NCI-H774 (cell line): Measurements from ENCODE around the gene WDR6.
"Not testable (repeated sequence)": the region's sequence is repeated elsewhere in the genome, so short reads cannot be mapped to it uniquely, and the experiment has no call there.

ENCODE experiments used
- DNase-seq: peaks from one replicate; lab custom pipeline; 2025; lab: John Stamatoyannopoulos, UW

WDR6 gene

DNA sequence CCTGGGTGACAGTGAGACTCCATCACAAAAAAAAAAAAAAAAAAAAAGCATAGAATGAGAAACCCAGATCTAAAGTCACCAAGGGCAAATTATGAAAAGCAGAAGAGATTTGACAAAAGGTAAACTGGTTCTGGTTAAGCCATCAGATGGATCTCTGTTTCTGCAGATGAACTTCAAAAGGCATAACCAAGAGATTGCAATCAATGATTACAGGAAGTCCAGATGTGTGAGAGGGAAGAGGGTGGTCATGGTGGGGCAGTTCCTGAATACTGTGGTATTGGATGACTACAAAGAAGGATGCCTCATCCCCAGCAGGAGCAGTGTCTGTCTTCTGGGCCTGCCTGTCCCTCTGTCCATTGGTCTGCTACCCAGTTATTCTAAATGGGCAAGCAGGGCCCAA lies 13.4 kb upstream of the WDR6 start:
- no peak for DNase-seq

DNA sequence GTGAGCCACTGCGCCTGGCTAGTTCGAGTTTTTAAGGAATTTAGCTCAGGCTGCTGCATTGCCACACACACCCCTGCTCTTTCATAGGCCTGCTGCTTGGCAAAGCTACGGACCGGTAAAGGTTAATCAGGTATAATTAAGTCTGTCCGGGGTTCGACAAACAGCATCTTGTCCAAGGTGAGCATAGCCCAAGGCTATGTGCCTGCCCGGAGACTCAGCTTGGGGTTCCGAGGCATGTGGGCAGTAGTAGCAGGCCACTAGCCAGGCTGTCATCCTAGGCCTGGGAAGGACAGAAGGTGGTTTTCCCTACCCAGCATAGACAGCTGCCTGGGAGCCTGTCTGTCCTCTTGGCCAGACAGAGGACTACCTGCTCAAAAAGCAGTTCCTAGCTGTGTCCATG lies 10.6 kb upstream of the WDR6 start:
- no peak for DNase-seq

DNA sequence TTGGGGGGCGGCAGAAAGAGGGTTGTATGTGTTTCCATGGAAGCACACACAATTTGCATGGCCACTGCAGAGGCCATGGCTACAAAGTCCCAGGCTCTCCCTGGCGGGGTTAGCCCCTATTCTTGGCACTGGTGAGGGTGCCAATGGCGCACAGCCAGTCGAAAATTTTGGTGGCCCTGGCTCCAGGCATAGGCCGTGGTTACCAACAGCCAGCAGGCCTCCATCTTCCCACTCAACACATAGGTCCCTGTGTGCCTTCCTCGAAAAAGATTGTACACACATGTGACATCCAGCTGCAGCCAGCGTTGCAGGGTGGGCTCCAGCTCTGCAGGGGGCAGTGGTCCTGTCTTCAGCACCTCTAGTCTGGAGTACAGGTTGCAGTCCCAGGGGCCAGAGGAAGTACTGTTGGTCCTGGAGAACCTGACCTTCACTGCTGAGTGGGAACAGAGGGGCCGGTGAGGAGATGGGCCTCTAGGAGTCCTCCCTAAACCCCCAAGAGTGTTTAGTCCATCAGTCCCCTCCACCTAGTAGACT lies 10.0 kb upstream of the WDR6 start:
- DNase-seq = no peak

DNA sequence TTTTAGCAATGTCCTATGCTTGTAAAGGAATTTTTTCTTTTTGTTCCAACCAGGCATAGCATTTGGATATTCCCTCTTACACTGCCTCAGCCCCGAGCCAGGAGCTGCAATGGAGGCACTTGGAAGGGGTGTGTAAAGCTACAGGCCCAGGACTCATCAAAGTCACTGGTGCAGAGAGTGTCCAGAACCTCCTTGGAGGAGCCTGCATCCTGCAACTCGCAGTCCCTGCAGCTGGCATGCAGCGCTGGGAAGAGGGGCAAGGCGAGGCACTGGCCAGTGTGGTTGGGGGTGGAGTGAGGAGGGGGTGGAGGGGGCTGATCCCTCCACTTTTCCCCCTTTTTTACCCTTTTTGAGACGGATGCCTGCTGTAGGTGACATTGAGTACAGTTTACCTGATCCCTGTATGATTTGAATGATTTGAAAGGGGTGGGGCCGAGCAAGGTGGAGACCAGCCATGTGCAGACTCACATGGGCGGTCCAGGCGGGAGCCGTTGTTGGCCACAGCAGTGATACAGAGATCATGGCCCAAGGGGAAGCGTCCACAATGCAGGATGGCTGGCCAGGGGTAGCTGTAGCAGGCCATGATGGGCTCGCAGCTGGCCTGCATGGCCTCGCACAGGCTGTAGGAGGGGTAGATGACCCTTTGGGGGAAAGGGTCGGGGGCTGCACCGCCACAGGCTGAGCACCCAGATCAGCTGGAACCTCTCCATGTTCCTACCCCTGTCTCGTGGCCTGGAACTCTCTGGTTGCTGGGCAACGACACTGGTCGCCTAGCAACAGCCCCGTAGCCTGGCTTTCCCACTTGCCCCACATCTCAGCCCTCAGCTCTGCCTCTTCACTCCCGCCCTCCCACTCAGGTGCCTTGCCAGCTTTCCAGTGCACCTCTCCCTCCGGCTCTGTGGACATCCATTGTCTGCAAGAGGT lies 9.2 kb upstream of the WDR6 start:
- no peak for DNase-seq

DNA sequence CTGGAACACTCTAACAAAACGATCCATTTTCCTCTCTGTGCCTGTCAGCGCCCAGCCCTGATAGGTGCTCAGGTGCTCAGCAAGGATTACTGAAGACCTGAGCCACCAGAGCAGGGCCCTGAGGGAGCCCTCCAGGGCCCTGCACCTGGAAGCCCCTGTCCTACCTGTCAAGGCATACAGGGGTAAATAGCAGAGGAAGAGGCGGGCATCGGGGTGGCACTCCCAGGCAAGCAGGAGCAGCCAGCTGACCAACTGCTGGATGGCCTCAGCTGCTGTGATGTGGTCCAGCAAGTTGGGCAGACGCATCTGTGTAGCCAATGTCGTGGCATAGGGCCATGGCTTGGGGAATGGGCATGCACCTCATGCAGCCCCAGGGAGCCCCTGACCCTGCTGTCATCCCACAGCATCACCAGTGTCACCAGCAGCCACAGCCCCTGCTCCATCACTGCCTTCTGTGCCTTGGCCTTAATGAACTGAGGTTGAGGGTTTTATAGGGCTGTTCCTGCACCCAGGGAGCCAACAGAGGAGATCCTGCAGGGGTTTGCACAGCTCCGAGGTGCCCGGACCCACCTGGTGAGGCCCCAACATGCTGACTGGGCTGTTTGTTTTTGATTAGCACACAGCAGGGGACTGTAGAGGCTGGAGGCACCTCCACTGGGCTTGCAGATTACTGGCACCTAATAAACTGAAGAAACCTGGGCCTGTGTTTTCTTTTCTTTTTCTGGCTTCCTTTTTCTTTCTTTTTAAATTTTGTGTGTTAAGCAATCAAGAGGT lies 7.9 kb upstream of the WDR6 start:
- DNase-seq = no peak

DNA sequence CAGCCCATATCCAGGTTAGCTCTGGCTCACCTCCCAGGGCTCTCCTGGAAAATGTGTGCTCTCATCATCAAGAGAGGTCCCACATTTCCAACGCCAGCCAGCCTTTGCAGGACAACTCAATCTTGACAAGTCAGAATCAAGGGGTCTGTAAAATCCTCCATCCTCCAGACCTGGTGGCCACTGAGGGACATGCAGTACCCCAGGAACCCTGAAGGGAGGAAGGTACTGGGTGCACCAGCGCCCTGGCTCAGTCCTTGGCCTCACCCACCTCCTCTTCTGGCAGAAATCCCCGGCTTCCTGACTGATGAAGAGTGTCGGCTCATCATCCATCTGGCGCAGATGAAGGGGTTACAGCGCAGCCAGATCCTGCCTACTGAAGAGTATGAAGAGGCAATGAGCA lies 6.0 kb upstream of the WDR6 start:
- DNase-seq = no peak

DNA sequence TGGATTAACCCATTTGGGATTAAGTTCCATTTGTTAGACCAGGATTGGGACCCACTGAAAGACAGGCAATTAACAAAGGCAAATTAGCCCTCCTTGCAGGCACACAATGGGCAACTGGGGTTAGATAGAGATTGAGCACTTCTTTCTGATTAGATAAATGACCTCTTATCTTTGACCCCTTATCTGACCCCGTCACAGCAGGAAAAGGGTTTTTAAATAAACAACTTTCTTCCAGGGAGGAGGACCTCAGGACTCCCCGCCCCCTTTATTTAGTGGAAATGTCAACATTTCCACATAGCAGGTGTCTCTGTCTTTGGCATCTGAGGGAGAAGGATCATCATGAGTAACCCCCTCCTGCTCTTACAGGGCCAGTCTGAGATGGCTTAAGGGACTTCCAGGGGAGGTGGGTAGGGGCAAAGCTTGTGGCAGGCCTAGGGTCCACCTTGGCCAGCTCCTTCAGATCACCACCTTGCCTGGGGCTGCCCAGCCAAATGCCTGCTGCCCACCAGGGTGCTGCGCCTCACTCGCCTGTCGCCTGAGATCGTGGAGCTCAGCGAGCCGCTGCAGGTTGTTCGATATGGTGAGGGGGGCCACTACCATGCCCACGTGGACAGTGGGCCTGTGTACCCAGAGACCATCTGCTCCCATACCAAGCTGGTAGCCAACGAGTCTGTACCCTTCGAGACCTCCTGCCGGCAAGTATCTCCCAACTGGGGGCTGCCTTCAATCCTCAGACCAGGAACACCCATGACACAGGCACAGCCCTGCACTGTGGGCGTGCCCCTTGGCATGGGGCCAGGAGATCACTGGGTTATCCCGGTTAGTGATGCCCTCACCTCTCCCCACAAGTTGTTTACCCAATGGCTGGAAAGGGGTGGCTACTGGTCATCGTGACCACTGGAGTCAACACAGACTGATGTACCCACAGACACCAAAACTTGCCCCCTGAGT lies 2.6 kb upstream of the WDR6 start:
- DNase-seq = no peak

DNA sequence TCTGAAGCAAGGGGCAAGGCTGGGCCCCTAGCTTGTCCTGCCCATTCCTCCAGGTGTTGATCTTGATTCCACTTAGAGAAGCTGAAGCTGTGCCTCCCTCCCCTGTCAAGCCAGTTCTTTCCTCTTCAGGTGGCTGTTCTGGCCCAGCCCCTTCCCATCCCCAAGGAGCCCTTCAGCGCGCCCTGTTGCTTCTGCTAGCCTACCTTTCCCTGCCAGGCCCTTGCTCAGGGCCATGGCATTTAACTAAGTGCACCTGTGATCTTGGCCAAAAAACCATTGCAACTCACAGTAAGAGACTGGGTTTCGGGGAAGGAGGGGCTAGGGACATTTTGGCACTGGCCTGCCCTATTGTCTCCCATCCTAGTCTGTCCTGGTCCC lies 1.9 kb upstream of the WDR6 start:
- no peak for DNase-seq

DNA sequence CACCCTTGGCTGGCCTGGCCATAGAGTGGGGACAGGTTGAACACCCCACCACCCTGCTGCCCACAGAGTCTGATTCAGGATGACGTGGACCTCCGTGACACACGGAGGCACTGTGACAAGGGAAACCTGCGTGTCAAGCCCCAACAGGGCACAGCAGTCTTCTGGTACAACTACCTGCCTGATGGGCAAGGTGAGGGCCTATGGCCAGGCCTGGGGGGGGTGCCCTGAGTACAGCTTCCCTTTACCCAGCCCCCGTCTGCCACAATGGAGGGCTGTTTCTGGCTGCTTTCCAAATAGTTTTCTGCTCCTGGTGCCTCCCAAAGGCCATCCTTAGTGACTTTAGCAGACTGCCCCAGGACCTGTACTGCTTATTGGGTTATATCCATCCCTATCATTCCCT lies 1.2 kb upstream of the WDR6 start:
- no peak for DNase-seq

DNA sequence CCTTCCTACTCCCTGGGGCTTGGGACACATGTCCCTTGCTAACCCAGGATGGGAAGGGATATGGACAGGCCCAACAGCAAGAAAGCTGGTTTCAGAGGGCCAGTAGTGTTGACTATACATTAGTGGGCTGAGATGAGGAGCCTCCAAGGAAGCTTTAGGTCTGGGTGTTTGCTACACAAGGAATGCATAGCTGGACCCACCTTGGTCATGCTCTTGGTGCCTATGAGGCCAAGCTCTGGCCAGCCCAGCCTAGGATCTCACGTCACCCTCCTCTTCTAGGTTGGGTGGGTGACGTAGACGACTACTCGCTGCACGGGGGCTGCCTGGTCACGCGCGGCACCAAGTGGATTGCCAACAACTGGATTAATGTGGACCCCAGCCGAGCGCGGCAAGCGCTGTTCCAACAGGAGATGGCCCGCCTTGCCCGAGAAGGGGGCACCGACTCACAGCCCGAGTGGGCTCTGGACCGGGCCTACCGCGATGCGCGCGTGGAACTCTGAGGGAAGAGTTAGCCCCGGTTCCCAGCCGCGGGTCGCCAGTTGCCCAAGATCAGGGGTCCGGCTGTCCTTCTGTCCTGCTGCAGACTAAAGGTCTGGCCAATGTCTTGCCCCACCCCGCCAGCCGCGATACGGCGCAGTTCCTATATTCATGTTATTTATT lies 653 bp upstream of the WDR6 start:
- no peak for DNase-seq

DNA sequence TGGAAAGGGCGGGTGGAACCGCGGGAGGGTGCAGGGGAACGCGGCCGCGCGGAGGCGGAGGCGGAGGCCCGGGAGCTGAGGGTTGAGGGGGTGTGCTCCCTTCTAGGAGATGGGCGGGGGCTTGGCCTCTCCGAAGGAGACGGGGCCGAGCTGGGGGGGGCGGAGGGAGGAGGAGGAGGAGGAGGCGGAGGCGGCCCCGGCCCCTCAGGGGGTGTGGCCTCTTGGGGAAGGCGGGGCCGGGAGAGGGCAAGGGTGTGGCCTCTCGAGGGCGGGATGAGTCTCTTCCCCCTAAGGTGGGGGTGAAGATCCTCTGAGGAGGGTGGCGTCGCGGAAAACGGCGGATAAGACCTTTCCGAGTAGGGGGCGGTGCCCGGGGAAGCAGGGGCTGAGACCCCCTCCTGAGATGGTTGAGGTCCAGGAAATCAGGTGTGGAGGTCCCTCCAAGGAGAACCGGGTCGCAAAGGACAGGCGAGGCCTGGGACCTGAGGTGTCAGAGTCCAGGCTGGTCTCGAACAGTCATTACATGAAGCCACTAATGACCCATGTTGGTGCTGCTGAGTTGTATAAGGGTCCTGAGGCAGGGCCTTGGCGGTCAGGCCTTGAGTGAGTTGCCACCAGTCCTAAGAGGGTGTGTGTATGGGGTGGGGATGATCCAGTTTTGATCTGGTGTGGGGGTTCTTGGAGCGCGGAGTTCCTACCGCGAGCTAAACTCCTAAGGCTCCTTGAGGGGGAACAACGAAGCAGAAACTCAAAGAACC lies 759 bp downstream of the WDR6 start:
- peak; percentile 54 for DNase-seq

DNA sequence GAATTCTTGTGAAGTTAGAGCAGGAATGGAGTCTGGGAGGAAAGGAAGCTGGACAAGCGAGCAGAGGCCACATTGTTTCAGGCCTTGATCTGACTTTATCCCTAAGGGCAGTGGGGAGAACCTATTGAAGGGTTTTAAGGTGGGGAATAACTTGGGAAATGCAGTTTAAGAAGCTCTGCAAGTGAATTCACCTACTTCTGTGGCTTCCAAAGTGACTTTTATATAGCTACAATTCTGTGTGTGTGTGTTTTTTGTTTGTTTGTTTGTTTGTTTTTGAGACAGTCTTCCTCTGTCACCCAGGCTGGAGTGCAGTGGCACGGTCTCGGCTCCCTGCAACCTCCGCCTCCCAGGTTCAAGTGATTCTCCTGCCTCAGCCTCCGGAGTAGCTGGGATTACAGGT lies 1.4 kb downstream of the WDR6 start:
- not testable (repeated sequence) for DNase-seq

DNA sequence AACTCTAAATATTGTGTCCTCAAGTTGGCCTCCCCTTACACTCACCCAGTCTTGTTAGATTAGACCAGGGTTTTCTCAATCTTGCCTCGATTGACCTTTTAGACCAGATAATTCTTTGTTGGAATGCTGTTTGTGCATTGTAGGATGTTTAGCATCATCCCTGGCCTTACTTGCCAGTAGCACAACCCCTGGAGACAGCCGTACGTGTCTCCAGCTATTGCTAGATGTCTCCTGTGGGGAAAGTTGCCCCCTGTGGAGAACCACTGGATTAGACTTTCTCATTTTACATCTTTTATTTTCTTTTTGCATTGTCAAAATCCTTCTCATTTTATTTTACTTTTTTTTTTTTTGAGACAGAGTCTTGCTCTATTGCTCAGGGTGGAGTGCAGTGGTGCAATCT lies 2.2 kb downstream of the WDR6 start:
- no peak for DNase-seq

DNA sequence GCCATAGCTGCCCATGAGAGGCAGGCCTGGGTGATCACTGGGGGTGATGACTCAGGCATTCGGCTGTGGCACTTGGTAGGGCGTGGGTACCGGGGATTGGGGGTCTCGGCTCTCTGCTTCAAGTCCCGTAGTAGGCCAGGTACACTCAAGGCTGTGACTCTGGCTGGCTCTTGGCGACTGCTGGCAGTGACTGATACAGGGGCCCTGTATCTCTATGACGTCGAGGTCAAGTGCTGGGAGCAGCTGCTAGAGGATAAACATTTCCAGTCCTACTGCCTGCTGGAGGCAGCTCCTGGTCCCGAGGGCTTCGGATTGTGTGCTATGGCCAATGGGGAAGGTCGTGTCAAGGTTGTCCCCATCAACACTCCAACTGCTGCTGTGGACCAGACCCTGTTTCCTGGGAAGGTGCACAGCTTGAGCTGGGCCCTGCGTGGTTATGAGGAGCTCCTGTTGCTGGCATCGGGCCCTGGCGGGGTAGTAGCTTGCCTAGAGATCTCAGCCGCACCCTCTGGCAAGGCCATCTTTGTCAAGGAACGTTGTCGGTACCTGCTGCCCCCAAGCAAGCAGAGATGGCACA lies 5.3 kb downstream of the WDR6 start:
- no peak for DNase-seq

DNA sequence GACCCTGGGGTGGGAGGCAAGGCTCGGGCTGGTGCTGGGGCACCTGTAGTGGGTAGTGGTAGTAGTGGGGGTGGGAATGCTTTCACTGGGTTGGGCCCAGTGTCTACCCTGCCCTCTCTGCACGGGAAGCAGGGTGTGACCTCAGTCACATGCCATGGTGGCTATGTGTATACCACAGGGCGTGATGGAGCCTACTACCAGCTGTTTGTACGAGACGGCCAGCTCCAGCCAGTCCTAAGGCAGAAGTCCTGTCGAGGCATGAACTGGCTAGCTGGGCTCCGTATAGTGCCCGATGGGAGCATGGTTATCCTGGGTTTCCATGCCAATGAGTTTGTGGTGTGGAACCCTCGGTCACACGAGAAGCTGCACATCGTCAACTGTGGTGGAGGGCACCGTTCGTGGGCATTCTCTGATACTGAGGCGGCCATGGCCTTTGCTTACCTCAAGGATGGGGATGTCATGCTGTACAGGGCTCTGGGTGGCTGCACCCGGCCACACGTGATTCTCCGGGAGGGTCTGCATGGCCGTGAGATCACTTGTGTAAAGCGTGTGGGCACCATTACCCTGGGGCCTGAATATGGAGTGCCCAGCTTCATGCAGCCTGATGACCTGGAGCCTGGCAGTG lies 6.0 kb downstream of the WDR6 start:
- DNase-seq = no peak

DNA sequence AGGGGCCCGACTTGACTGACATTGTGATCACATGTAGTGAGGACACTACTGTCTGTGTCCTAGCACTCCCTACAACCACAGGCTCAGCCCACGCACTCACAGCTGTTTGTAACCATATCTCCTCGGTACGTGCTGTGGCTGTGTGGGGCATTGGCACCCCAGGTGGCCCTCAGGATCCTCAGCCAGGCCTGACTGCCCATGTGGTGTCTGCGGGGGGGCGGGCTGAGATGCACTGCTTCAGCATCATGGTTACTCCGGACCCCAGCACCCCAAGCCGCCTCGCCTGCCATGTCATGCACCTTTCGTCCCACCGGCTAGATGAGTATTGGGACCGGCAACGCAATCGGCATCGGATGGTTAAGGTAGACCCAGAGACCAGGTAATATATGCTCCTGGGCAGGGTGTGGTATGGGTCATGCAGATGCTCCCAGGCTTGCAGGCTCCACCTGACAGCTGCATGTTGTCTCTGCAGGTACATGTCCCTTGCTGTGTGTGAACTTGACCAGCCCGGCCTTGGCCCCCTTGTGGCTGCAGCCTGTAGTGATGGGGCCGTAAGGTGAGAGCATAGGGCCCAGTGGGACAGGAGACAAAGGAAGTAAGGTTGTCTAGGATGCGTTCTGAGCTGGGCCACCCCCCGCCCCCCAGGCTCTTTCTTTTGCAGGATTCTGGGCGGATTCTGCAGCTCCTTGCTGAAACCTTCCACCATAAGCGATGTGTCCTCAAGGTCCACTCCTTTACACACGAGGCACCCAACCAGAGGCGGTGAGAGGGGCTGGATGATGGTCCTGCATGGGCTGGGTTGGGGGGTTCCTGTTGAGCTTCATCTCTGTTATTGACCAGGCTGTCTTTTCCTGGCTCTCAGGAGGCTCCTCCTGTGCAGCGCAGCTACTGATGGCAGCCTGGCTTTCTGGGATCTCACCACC lies 6.8 kb downstream of the WDR6 start:
- DNase-seq = no peak

DNA sequence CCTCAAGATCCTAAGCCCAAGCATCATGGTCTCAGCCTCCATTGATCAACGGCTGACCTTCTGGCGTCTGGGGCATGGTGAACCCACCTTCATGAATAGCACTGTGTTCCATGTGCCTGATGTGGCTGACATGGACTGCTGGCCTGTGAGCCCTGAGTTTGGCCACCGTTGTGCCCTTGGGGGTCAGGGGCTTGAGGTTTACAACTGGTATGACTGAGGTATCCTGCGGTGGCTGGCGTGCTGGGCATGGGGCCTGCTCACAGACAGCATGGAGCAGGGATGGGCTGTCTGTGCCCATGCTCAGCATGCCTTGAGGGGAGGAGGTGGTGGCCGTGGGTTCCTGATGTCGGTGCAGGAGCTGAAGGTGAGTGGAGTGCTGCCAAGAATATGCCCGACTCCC lies 7.9 kb downstream of the WDR6 start:
- no peak for DNase-seq

DNA sequence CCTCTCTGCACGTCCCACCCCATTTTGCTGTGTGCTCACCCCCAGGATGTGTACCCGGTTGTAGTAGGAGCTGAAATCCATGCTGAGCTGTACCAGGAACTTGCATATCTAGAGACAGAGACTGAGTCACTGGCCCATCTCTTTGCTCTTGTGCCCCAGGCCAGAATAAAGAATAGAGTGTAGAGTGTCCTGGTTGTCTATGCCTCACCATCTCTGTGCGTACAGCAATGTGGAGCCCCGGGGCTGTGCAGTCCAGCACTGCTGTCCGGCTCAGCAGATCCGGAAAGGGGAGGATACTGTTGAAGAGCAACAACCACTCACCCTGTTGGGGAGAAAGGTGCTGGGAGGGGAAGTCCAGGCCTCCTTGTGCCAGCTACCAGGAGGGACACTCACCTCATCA lies 8.6 kb downstream of the WDR6 start:
- no peak for DNase-seq
